A549 (cell line): ENCODE measurements around the gene FKBP8. TPM values are rescaled to one million over a fixed set of nuclear protein-coding genes. Genes with fewer than 3 reads are reported as not detected.

Experiments
- ATAC-seq, 2 experiments: fragments of 200-7000 bp in 1 of 2; fragments of >200 bp in 1 of 2; cut with Nextera tagmentation in 1 of 2; cut with Tn5 transposase in 1 of 2; 3 replicates each; pipeline versions ENCODE4 v1.8.0 to v1.9.1; 2018 to 2020; ENCODE audit warnings: mild to moderate bottlenecking in 1 of 2, moderate library complexity in 1 of 2
- CTCF ChIA-PET: fragments of 300-600 bp; sonication (Branson Sonifier 250); formaldehyde crosslinking; extraction: SDS; loops from one replicate; lab custom pipeline; 2021; ENCODE audit warnings: antibody characterized with exemption, inconsistent platforms; lab: Yijun Ruan, JAX
- POLR2A ChIA-PET: fragments of 350-600 bp; formaldehyde crosslinking; extraction: SDS; loops from one replicate; lab custom pipeline; 2021; ENCODE audit warnings: antibody characterized with exemption, inconsistent platforms; lab: Yijun Ruan, JAX
- DNase-seq, 2 experiments: peaks; one replicate each; pipeline versions ENCODE4 v3.0.0 to v3.0.0-alpha.2; 2011 to 2016; ENCODE audit warnings: low read depth in 1 of 2, low spot score in 1 of 2
- FAIRE-seq: peaks from 2 replicates; lab custom pipeline; 2011; peaks lifted over from hg19 to GRCh38; lab: Jason Lieb, UNC
- H3K27ac ChIP-seq, 2 experiments: fragments of >200 bp; sonication (Bioruptor Twin); formaldehyde crosslinking; 3 replicates each; pipeline ENCODE4 v1.5.1; 2016 to 2017
- H3K4me1 ChIP-seq: fragments of >200 bp; sonication (Bioruptor Twin); formaldehyde crosslinking; 3 replicates; pipeline ENCODE4 v1.6.1; 2016
- H3K4me2 ChIP-seq: fragments of >200 bp; sonication (Bioruptor Twin); formaldehyde crosslinking; 3 replicates; pipeline ENCODE4 v1.6.1; 2016
- H3K4me3 ChIP-seq: fragments of >200 bp; sonication (Bioruptor Twin); formaldehyde crosslinking; 3 replicates; pipeline ENCODE4 v1.5.1; 2016
- H3K9me3 ChIP-seq: fragments of >200 bp; sonication (Bioruptor Twin); formaldehyde crosslinking; 3 replicates; pipeline ENCODE4 v1.6.1; 2016
- CHD4 ChIP-seq: fragments of 200-600 bp; sonication (generic); IDR thresholded peaks from 2 replicates; pipeline ENCODE4 v1.6.1; 2016; ENCODE audit warnings: antibody characterized with exemption, mild to moderate bottlenecking, borderline replicate concordance
- CTCF ChIP-seq: fragments of >200 bp; sonication (Bioruptor Twin); formaldehyde crosslinking; IDR thresholded peaks from 3 replicates; pipeline ENCODE4 v1.5.1; 2016
- EHMT2 ChIP-seq: fragments of 200-600 bp; sonication (generic); IDR thresholded peaks from 2 replicates; pipeline ENCODE4 v1.6.1; 2016; ENCODE audit warnings: antibody characterized with exemption, low read depth, mild to moderate bottlenecking, moderate library complexity
- HEYL ChIP-seq: fragments of 250-450 bp; sonication (Bioruptor Pico); IDR thresholded peaks from 2 replicates; pipeline ENCODE4 v1.8.0; 2021; ENCODE audit warnings: mild to moderate bottlenecking, moderate library complexity
- HOXB13 ChIP-seq: fragments of 250-450 bp; sonication (Bioruptor Pico); IDR thresholded peaks from 2 replicates; pipeline ENCODE4 v1.5.0; 2020; ENCODE audit warnings: low read depth, mild to moderate bottlenecking, moderate library complexity
- JUN ChIP-seq, 2 experiments: fragments of >200 bp; sonication (Bioruptor Twin); formaldehyde crosslinking; IDR thresholded peaks; 2 replicates in 1 of 2; 3 replicates in 1 of 2; pipeline ENCODE4 v1.6.1; 2016 to 2017
- KDM1A ChIP-seq: fragments of 200-600 bp; sonication (generic); IDR thresholded peaks from 2 replicates; pipeline ENCODE4 v1.6.1; 2016; ENCODE audit warnings: low read depth, mild to moderate bottlenecking
- KDM5A ChIP-seq: fragments of 200-600 bp; sonication (generic); IDR thresholded peaks from 2 replicates; pipeline ENCODE4 v1.6.1; 2016; ENCODE audit warnings: antibody characterized with exemption, mild to moderate bottlenecking
- NR3C1 ChIP-seq: fragments of >200 bp; sonication (Bioruptor Twin); formaldehyde crosslinking; IDR thresholded peaks from 3 replicates; pipeline ENCODE4 v1.6.1; 2017
- PHF8 ChIP-seq: fragments of 200-600 bp; sonication (generic); IDR thresholded peaks from 2 replicates; pipeline ENCODE4 v1.6.1; 2016; ENCODE audit warnings: low read depth, mild to moderate bottlenecking, antibody characterized with exemption, moderate library complexity, borderline replicate concordance
- RAD21 ChIP-seq, 2 experiments: fragments of >200 bp in 1 of 2; sonication (Bioruptor Twin) in 1 of 2; formaldehyde crosslinking in 1 of 2; IDR thresholded peaks in 1 of 2; conservative IDR thresholded peaks in 1 of 2; 2 replicates in 1 of 2; 3 replicates in 1 of 2; pipeline ENCODE4 v1.6.1; 2012 to 2018; ENCODE audit warnings: inconsistent platforms in 1 of 2
- RCOR1 ChIP-seq: fragments of 150-350 bp; IDR thresholded peaks from 2 replicates; pipeline ENCODE4 v1.6.1; 2014; ENCODE audit warnings: antibody characterized with exemption, low read length, low read depth
- RFX5 ChIP-seq: fragments of 450-650 bp; IDR thresholded peaks from 2 replicates; pipeline ENCODE4 v1.7.1; 2014; ENCODE audit warnings: antibody characterized with exemption, mild to moderate bottlenecking, moderate library complexity
- TP53 ChIP-seq: fragments of 250-450 bp; sonication (Bioruptor Pico); IDR thresholded peaks from 2 replicates; pipeline ENCODE4 v1.5.0; 2021; ENCODE audit warnings: mild to moderate bottlenecking, moderate library complexity
- USF2 ChIP-seq: fragments of 450-650 bp; IDR thresholded peaks from 2 replicates; pipeline ENCODE4 v1.6.1; 2014; ENCODE audit warnings: antibody characterized with exemption
- ZFP36 ChIP-seq: fragments of 450-650 bp; IDR thresholded peaks from 2 replicates; pipeline ENCODE4 v1.6.1; 2014; ENCODE audit warnings: borderline replicate concordance; ENCODE audit not compliant: partially characterized antibody
- ZSCAN20 ChIP-seq: fragments of 250-450 bp; sonication (Bioruptor Pico); IDR thresholded peaks from 2 replicates; pipeline ENCODE4 v1.8.0; 2022; ENCODE audit warnings: mild to moderate bottlenecking, moderate library complexity
- WGBS: methylation state at CpG from one replicate; pipeline ENCODE4 v1.1.6; 2017; ENCODE audit errors: missing lambda C conversion rate; 5-methylcytosine and 5-hydroxymethylcytosine counted together
- polyA plus RNA-seq, 4 experiments: library from polyadenylated mRNA; depleted of rRNA in 3 of 4; stranded (reverse); fragments of >200 nt; fragmentation: RNase III in 1 of 4; extraction: RNeasy Plus Mini Kit Qiagen cat#74134 plus additional on column Dnase treatment in 1 of 4; gene quantifications; 2 replicates in 3 of 4; 3 replicates in 1 of 4; pipeline ENCODE4 v1.2.3, GENCODE V29; 2011 to 2017
- TF ChIP-seq, protein P1 (sequence below): fragments of 250-450 bp; sonication (Bioruptor Pico); IDR thresholded peaks from 2 replicates; pipeline ENCODE4 v1.5.0; 2021; ENCODE audit warnings: mild to moderate bottlenecking, moderate library complexity, borderline replicate concordance
- TF ChIP-seq, protein P2 (sequence below): fragments of 150-350 bp; IDR thresholded peaks from 2 replicates; pipeline ENCODE4 v1.6.1; 2014; ENCODE audit warnings: low read depth, mild to moderate bottlenecking, low read length

FKBP8 gene
- polyA plus RNA-seq, 2 of the 4 experiments (the other 2 are of a cell fraction) = 56.1 to 123 TPM

DNA sequence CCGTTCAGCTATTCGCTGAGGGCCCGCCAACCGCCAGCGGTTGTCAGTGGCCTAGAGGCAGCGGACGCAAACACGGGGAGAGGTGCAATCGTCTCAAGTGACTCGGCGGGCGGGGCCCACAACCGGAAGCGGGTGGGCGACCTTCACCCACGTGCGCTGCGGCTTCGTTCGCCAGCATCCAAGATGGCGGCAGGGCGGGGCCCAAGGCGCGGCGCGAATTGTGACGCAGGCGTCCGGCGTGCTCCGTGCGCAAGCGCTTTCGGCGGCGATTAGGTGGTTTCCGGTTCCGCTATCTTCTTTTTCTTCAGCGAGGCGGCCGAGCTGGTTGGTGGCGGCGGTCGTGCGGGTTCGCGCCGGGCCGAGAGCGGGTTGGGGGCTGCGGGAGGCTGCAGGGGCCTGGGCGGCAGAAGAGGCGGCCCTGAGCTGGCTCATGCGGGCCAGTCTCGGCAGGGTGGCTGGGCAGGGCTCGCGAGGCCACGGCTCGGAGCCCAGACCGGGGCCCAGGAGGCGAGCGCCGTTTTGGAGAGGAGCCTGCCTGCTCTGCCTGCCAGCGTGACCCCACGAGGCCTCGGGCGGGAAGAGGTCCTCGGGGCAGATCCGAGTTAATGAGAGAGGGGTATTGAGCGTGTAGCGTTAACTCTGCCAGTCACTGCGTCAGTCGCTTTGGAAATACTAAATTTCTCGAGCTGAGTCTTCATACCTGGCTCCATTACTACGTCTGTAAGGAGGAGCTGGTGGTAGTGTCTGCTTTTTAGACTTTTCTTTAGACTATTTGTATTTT, 28.4 kb upstream of the FKBP8 start, which contains the start of gene UBA52 (continued):
- TF ChIP-seq RFX5 = no peak
- TF ChIP-seq CHD4 = no peak
- TF ChIP-seq PHF8 = peak; percentile 76
- peak in 1 of 2 experiments; percentile 93; a peak in 4 of 5 replicates for TF ChIP-seq JUN (IDR thresholded peaks at IDR 0.05)
- peak; percentile 52; the same call in 1 of the 2 replicates for TF ChIP-seq KDM5A

DNA sequence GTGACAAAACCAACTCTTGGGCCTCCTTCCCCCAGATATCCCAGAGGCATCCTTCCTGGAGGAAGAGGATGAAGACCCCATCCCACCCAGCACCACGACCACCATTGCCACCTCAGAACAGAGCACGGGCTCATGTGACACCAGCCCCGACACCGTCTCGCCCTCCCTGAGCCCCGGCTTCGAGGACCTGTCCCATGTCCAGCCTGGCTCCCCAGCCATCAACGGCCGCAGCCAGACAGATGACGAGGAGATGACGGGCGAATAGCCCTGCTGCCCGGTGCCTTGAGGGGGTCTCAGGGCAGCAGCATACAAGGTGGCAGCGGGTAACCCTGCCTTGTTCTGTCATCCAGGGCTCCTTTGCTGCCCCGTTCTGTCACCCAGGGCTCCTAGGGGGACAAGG, 25.0 kb upstream of the FKBP8 start:
- Histone ChIP-seq H3K4me1 (peaks cover 13% of the 10 kb centered on the region), H3K4me3 (no peak overlapping the region), H3K4me2 (no peak overlapping the region), H3K9me3 (no peaks in the 10 kb centered on the region), H3K27ac (no peak overlapping the region)
- TF ChIP-seq HOXB13 = no peak
- TF ChIP-seq EHMT2 = no peak
- TF ChIP-seq KDM1A = no peak
- no peak for TF ChIP-seq RAD21 (conservative IDR thresholded peaks at IDR 0.05 in 1 of 2, IDR thresholded peaks at IDR 0.05 in 1 of 2)
- TF ChIP-seq ZSCAN20 (CRISPR knock-in tag) = no peak
- no peak for TF ChIP-seq HEYL (CRISPR knock-in tag)
- no peak for TF ChIP-seq TP53 (CRISPR knock-in tag)
- TF ChIP-seq, protein P1, sequence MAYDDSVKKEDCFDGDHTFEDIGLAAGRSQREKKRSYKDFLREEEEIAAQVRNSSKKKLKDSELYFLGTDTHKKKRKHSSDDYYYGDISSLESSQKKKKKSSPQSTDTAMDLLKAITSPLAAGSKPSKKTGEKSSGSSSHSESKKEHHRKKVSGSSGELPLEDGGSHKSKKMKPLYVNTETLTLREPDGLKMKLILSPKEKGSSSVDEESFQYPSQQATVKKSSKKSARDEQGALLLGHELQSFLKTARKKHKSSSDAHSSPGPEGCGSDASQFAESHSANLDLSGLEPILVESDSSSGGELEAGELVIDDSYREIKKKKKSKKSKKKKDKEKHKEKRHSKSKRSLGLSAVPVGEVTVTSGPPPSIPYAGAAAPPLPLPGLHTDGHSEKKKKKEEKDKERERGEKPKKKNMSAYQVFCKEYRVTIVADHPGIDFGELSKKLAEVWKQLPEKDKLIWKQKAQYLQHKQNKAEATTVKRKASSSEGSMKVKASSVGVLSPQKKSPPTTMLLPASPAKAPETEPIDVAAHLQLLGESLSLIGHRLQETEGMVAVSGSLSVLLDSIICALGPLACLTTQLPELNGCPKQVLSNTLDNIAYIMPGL (CRISPR knock-in tag) = no peak
- no peak for TF ChIP-seq NR3C1
- no peak for TF ChIP-seq CTCF
- no peak for TF ChIP-seq ZFP36
- TF ChIP-seq RCOR1 = no peak
- TF ChIP-seq PHF8 = no peak
- TF ChIP-seq, protein P2, sequence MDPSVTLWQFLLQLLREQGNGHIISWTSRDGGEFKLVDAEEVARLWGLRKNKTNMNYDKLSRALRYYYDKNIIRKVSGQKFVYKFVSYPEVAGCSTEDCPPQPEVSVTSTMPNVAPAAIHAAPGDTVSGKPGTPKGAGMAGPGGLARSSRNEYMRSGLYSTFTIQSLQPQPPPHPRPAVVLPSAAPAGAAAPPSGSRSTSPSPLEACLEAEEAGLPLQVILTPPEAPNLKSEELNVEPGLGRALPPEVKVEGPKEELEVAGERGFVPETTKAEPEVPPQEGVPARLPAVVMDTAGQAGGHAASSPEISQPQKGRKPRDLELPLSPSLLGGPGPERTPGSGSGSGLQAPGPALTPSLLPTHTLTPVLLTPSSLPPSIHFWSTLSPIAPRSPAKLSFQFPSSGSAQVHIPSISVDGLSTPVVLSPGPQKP = no peak
- no peak for TF ChIP-seq USF2
- DNase-seq = no peak
- POLR2A ChIA-PET = interaction anchor here (1.1 kb wide), 1 partner anchor 11 kb away, joined by 3 read pairs; no protein-coding TSS in a partner anchor
- ATAC-seq = no peak
- CTCF ChIA-PET = interaction anchor here (0.6 kb wide), 1 partner anchor 246 kb away, joined by 4 read pairs; the partner anchor contains the start of gene LSM4
- 92% methylated on average over 6 of the region's 15 CpGs for WGBS
- no peak for FAIRE-seq
